ENCODE measurements around the gene CATSPERB.

DNA sequence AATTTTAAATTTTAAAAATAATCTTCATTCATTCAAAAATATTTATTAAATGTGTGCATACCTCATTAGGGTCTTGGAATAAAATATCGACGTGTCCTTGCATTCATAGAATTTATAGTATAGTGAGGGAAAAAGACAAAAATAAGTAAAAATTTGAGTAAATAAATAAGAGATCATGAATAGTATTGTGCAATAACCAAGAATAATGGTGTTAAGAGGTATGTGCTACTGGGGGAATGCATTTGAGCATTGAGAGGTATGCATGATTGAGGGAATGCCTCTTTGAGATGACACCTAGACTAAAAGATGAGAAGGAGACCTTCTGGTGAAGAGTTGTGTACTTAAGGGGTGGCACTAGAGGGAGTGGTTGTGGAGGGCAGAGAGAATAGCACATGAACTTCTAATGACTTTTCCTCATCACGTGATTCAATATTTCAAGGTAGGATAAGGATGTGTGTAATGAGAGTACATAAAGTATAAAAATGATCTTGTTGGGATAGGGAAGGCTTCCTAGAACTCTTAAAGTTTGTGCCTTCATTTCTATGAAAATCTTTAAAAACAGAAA, 18.8 kb upstream of the CATSPERB start:
- TF ChIP-seq, protein P1, sequence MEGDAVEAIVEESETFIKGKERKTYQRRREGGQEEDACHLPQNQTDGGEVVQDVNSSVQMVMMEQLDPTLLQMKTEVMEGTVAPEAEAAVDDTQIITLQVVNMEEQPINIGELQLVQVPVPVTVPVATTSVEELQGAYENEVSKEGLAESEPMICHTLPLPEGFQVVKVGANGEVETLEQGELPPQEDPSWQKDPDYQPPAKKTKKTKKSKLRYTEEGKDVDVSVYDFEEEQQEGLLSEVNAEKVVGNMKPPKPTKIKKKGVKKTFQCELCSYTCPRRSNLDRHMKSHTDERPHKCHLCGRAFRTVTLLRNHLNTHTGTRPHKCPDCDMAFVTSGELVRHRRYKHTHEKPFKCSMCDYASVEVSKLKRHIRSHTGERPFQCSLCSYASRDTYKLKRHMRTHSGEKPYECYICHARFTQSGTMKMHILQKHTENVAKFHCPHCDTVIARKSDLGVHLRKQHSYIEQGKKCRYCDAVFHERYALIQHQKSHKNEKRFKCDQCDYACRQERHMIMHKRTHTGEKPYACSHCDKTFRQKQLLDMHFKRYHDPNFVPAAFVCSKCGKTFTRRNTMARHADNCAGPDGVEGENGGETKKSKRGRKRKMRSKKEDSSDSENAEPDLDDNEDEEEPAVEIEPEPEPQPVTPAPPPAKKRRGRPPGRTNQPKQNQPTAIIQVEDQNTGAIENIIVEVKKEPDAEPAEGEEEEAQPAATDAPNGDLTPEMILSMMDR (IDR thresholded peaks at IDR 0.05), result no peak
- no peak for TF ChIP-seq POLR2A (IDR thresholded peaks at IDR 0.05)

Data from Peyer's patch (tissue), 4 donors.